HCT116 (cell line): ENCODE data around the gene PLSCR1. TPM values are rescaled to one million over a fixed set of nuclear protein-coding genes. Genes with fewer than 3 reads are reported as not detected.

Source experiments
- ATAC-seq: fragments of 200-7000 bp; cut with Tn5 transposase; 2 replicates; pipeline ENCODE4 v1.9.1; 2020; ENCODE audit warnings: mild to moderate bottlenecking, moderate library complexity
- BruUV-seq: library from RNA; stranded (reverse); fragments of 400-500 nt; replicated peaks from 2 replicates; lab custom pipeline; 2021; lab: Mats Ljungman, UMichigan
- CTCF ChIA-PET: fragments of 300-600 bp; sonication (Branson Sonifier 250); formaldehyde crosslinking; loops from one replicate; lab custom pipeline; 2021; ENCODE audit warnings: antibody characterized with exemption; lab: Charles Lee
- POLR2A ChIA-PET: fragments of 300-600, 350-600 bp; sonication (Branson Sonifier 250); formaldehyde crosslinking; loops from one replicate; lab custom pipeline; 2021; ENCODE audit warnings: antibody characterized with exemption; lab: Charles Lee
- RAD21 ChIA-PET, 2 experiments: fragments of 300-600 bp; sonication (Branson Sonifier 250); formaldehyde crosslinking; loops; one replicate each; lab custom pipeline; 2023; ENCODE audit warnings: low total read pairs in 2 of 2; ENCODE audit not compliant: uncharacterized antibody in 2 of 2, unreplicated experiment in 2 of 2, low non-redundant PET in 1 of 2; lab: Charles Lee
- DNase-seq: peaks from one replicate; pipeline ENCODE4 v3.0.0-alpha.2; 2010; ENCODE audit warnings: low read depth, low spot score
- H2AFZ ChIP-seq: fragments of 200-600 bp; shearing (Covaris generic), sonication (generic); 2 replicates; pipeline ENCODE4 v1.6.1; 2017; ENCODE audit warnings: low read depth, mixed run types, mixed read lengths, antibody characterized with exemption, low read length; ENCODE audit not compliant: poor library complexity, severe bottlenecking
- H3K27ac ChIP-seq: 2 replicates; pipeline ENCODE4 v1.5.1; 2012; ENCODE audit warnings: low read depth, low read length
- H3K27me3 ChIP-seq: fragments of 200-600 bp; sonication (generic); 2 replicates; pipeline ENCODE4 v1.6.1; 2016; ENCODE audit warnings: mixed run types, low read length, mixed read lengths; ENCODE audit not compliant: insufficient read depth
- H3K36me3 ChIP-seq, 2 experiments: fragments of 200-500 bp in 1 of 2; fragments of 200-600 bp in 1 of 2; sonication (Bioruptor generic) in 1 of 2; sonication (generic) in 1 of 2; 2 replicates each; pipeline versions ENCODE4 v1.5.1 to v1.6.1; 2014 to 2016; ENCODE audit warnings: low read length in 2 of 2, inconsistent platforms in 1 of 2, mixed read lengths in 1 of 2, mixed run types in 1 of 2; ENCODE audit not compliant: insufficient read depth in 2 of 2, control insufficient read depth in 1 of 2
- H3K4me1 ChIP-seq, 2 experiments: fragments of 200-600 bp in 1 of 2; sonication (generic) in 1 of 2; 2 replicates each; pipeline versions ENCODE4 v1.5.1 to v1.6.1; 2012 to 2017; ENCODE audit warnings: low read length in 2 of 2, inconsistent platforms in 1 of 2, mild to moderate bottlenecking in 1 of 2, mixed read lengths in 1 of 2, mixed run types in 1 of 2, moderate library complexity in 1 of 2; ENCODE audit not compliant: insufficient read depth in 2 of 2, control insufficient read depth in 1 of 2
- H3K4me2 ChIP-seq: fragments of 200-600 bp; sonication (generic); 2 replicates; pipeline ENCODE4 v1.6.1; 2017; ENCODE audit warnings: mixed run types, low read length, mixed read lengths
- H3K4me3 ChIP-seq, 2 experiments: fragments of 200-600 bp in 1 of 2; sonication (generic) in 1 of 2; replicated peaks in 1 of 2; 2 replicates each; pipeline ENCODE4 v1.5.1; 2011 to 2016; ENCODE audit warnings: low read length in 2 of 2, control low read depth in 1 of 2, low read depth in 1 of 2, mild to moderate bottlenecking in 1 of 2, mixed read lengths in 1 of 2, mixed run types in 1 of 2
- H3K79me2 ChIP-seq: fragments of 200-600 bp; sonication (generic); 2 replicates; pipeline ENCODE4 v1.6.1; 2017; ENCODE audit warnings: mild to moderate bottlenecking, mixed run types, low read length, moderate library complexity, mixed read lengths; ENCODE audit not compliant: insufficient read depth
- H3K9ac ChIP-seq: fragments of 200-600 bp; sonication (generic); 2 replicates; pipeline ENCODE4 v1.6.1; 2016; ENCODE audit warnings: low read length, mixed read lengths
- H3K9me2 ChIP-seq: fragments of 200-600 bp; sonication (generic), shearing (Covaris generic); 2 replicates; pipeline ENCODE4 v1.6.1; 2017; ENCODE audit warnings: mixed run types, mild to moderate bottlenecking, moderate library complexity; ENCODE audit not compliant: insufficient read depth
- H3K9me3 ChIP-seq, 2 experiments: fragments of 200-500 bp in 1 of 2; fragments of 200-600 bp in 1 of 2; sonication (Bioruptor generic) in 1 of 2; sonication (generic) in 1 of 2; 2 replicates each; pipeline ENCODE4 v1.6.1; 2014 to 2017; ENCODE audit warnings: low read length in 2 of 2, mixed read lengths in 2 of 2, inconsistent platforms in 1 of 2, low read depth in 1 of 2, mild to moderate bottlenecking in 1 of 2, mixed run types in 1 of 2, moderate library complexity in 1 of 2; ENCODE audit not compliant: control insufficient read depth in 1 of 2, insufficient read depth in 1 of 2
- H4K20me1 ChIP-seq: fragments of 200-600 bp; sonication (generic), shearing (Covaris generic); 2 replicates; pipeline ENCODE4 v1.6.1; 2017; ENCODE audit warnings: mixed run types, mild to moderate bottlenecking, moderate library complexity; ENCODE audit not compliant: insufficient read depth
- CBX3 ChIP-seq: IDR thresholded peaks from 2 replicates; pipeline ENCODE4 v1.6.1; 2012; ENCODE audit warnings: low read depth
- EGR1 ChIP-seq: IDR thresholded peaks from 2 replicates; pipeline ENCODE4 v1.6.1; 2012; ENCODE audit warnings: low read depth
- ELF1 ChIP-seq: IDR thresholded peaks from 2 replicates; pipeline ENCODE4 v1.6.1; 2012; ENCODE audit warnings: low read depth, borderline replicate concordance
- EZH2 ChIP-seq: fragments of 200-600 bp; sonication (generic); IDR thresholded peaks from 2 replicates; pipeline ENCODE4 v1.6.1; 2017; ENCODE audit warnings: antibody characterized with exemption, mixed run types
- EZH2phosphoT487 ChIP-seq: fragments of 200-600 bp; IDR thresholded peaks from 2 replicates; pipeline ENCODE4 v1.6.1; 2018; ENCODE audit warnings: antibody characterized with exemption, borderline replicate concordance
- JUND ChIP-seq: IDR thresholded peaks from 2 replicates; pipeline ENCODE4 v1.6.1; 2012
- POLR2A ChIP-seq: IDR thresholded peaks from 2 replicates; pipeline ENCODE4 v1.7.0; 2011; ENCODE audit warnings: borderline replicate concordance; ENCODE audit not compliant: insufficient read depth, insufficient read length; ENCODE audit errors: extremely low read depth
- POLR2AphosphoS5 ChIP-seq: IDR thresholded peaks from 2 replicates; pipeline ENCODE4 v1.6.1; 2011; ENCODE audit warnings: mild to moderate bottlenecking, low read depth, low read length, moderate library complexity
- RAD21 ChIP-seq: IDR thresholded peaks from 2 replicates; pipeline ENCODE4 v1.6.1; 2012; ENCODE audit warnings: low read depth, mild to moderate bottlenecking
- SIN3A ChIP-seq: IDR thresholded peaks from 2 replicates; pipeline ENCODE4 v1.6.1; 2012; ENCODE audit warnings: low read depth
- SP1 ChIP-seq: IDR thresholded peaks from 2 replicates; pipeline ENCODE4 v1.6.1; 2012; ENCODE audit warnings: low read depth
- SRF ChIP-seq: IDR thresholded peaks from 2 replicates; pipeline ENCODE4 v1.6.1; 2012; ENCODE audit warnings: low read depth
- YY1 ChIP-seq: IDR thresholded peaks from 2 replicates; pipeline ENCODE4 v1.6.1; 2011; ENCODE audit warnings: low read length, low read depth, moderate library complexity, mild to moderate bottlenecking; ENCODE audit not compliant: insufficient replicate concordance; ENCODE audit errors: extremely low read depth
- ZFX ChIP-seq: fragments of 450-650 bp; IDR thresholded peaks from 2 replicates; pipeline ENCODE4 v1.6.1; 2017
- ZNF274 ChIP-seq: fragments of 200-500 bp; sonication (Bioruptor generic); IDR thresholded peaks from 2 replicates; pipeline ENCODE4 v1.6.1; 2014; ENCODE audit warnings: mild to moderate bottlenecking, low read depth, low read length, inconsistent platforms
- intact Hi-C: fragments of 100-400 bp; cut with micrococcal nuclease; formaldehyde crosslinking; loops from 2 replicates; pipeline ENCODE4 v1.10.0; 2022
- total RNA-seq: library from RNA; stranded (reverse); gene quantifications from one replicate; pipeline ENCODE4 v1.2.1, GENCODE V29; 2021; ENCODE audit not compliant: unreplicated experiment
- TF ChIP-seq, protein P1 (sequence below): IDR thresholded peaks from 2 replicates; pipeline ENCODE4 v1.6.1; 2012
- TF ChIP-seq, protein P2 (sequence below), 3 experiments: fragments of 200-600 bp in 1 of 3; sonication (generic) in 1 of 3; IDR thresholded peaks in 2 of 3; conservative IDR thresholded peaks in 1 of 3; 2 replicates each; pipeline ENCODE4 v1.5.1; 2012 to 2017; ENCODE audit warnings: low read depth in 2 of 3, low read length in 2 of 3, antibody characterized with exemption in 1 of 3, borderline replicate concordance in 1 of 3, control low read depth in 1 of 3, mild to moderate bottlenecking in 1 of 3, mixed read lengths in 1 of 3, mixed run types in 1 of 3, moderate library complexity in 1 of 3; ENCODE audit not compliant: insufficient read depth in 1 of 3
- TF ChIP-seq, protein P3 (sequence below): IDR thresholded peaks from 2 replicates; pipeline ENCODE4 v1.6.1; 2011; ENCODE audit warnings: mild to moderate bottlenecking, low read length, moderate library complexity; ENCODE audit not compliant: insufficient replicate concordance; ENCODE audit errors: extremely low read depth
- TF ChIP-seq, protein P4 (sequence below): IDR thresholded peaks from 2 replicates; pipeline ENCODE4 v1.6.1; 2012

PLSCR1 gene
- total RNA-seq, 1 experiment from 2014 or later: 44.2 TPM

DNA sequence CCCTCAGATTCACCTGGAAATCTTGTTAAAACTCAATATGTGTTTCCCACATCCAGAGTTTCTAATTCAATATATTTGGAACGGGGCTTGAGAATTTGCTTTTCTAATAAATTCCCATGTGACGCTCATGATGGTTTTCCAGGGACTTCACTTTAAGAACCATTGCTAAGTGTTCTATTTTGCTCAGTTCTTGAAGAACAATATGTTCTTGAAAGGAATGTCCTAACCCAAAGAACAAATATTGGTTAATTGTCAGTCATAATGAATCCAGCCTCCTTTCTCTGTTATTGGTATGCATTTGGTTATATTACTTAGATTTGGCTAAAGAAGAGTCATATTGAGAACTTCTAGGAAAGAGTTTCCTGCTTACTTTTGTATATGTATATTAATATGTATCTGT, 70.7 kb downstream of the PLSCR1 start:
- Histone ChIP-seq H3K9ac (no peak overlapping the region), H3K9me2 (no peaks in the 10 kb centered on the region), H3K9me3 (no peaks in the 10 kb centered on the region), H3K4me2 (no peak overlapping the region), H3K27me3 (no peaks in the 10 kb centered on the region), H4K20me1 (no peaks in the 10 kb centered on the region), H3K4me1 (no peaks in the 10 kb centered on the region), H3K27ac (no peak overlapping the region), H3K79me2 (no peaks in the 10 kb centered on the region), H2AFZ (no peak overlapping the region)
- POLR2A ChIA-PET: no interaction called here
- DNase-seq: no peak
- no TSS peak for BruUV-seq
- RAD21 ChIA-PET: no interaction called here
- no peak for TF ChIP-seq POLR2AphosphoS5
- no peak for TF ChIP-seq ZFX
- no peak for TF ChIP-seq YY1
- TF ChIP-seq JUND: no peak
- TF ChIP-seq POLR2A: no peak
- TF ChIP-seq, all 23 proteins: peak for 0
- ATAC-seq: no peak
- intact Hi-C loops: no loop called here
- Histone ChIP-seq H3K36me3 (no peaks in the 10 kb centered on the region), H3K4me3 (no peak overlapping the region)
- CTCF ChIA-PET: no interaction called here

DNA sequence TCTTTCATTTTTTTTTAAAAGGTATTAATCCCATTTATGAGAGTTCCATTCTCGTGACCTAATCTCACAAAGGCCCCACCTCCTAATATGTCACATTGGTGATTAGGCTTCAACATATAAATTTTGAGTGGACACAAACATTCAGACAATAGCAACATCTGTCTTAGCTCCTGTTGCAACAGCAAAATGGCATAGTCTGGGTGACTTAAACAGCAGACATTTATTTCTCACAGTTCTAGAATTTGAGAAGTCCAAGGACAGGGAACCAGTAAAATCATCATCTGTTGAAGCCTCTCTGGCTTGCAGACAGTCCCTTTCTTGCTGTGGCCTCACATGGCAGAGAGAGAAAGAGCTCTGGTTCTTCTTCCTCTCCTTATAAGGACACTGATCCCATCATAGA, 71.8 kb downstream of the PLSCR1 start:
- no peak overlapping the region for H2AFZ ChIP-seq
- BruUV-seq: no TSS peak
- H3K4me3 ChIP-seq: no peak overlapping the region
- TF ChIP-seq EZH2phosphoT487: no peak
- TF ChIP-seq SRF: no peak
- TF ChIP-seq EZH2: no peak
- TF ChIP-seq YY1: no peak
- TF ChIP-seq CBX3: no peak
- TF ChIP-seq, protein P1, sequence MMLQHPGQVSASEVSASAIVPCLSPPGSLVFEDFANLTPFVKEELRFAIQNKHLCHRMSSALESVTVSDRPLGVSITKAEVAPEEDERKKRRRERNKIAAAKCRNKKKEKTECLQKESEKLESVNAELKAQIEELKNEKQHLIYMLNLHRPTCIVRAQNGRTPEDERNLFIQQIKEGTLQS: no peak
- TF ChIP-seq, protein P2, sequence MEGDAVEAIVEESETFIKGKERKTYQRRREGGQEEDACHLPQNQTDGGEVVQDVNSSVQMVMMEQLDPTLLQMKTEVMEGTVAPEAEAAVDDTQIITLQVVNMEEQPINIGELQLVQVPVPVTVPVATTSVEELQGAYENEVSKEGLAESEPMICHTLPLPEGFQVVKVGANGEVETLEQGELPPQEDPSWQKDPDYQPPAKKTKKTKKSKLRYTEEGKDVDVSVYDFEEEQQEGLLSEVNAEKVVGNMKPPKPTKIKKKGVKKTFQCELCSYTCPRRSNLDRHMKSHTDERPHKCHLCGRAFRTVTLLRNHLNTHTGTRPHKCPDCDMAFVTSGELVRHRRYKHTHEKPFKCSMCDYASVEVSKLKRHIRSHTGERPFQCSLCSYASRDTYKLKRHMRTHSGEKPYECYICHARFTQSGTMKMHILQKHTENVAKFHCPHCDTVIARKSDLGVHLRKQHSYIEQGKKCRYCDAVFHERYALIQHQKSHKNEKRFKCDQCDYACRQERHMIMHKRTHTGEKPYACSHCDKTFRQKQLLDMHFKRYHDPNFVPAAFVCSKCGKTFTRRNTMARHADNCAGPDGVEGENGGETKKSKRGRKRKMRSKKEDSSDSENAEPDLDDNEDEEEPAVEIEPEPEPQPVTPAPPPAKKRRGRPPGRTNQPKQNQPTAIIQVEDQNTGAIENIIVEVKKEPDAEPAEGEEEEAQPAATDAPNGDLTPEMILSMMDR (IDR thresholded peaks at IDR 0.05 in 2 of 3, conservative IDR thresholded peaks at IDR 0.05 in 1 of 3; ENCODE audit: borderline replicate concordance in 1 of 3, insufficient read depth in 1 of 3, low read depth in 2 of 3, low read length in 2 of 3): no peak
- TF ChIP-seq ELF1: no peak
- TF ChIP-seq RAD21: no peak
- TF ChIP-seq, protein P3, sequence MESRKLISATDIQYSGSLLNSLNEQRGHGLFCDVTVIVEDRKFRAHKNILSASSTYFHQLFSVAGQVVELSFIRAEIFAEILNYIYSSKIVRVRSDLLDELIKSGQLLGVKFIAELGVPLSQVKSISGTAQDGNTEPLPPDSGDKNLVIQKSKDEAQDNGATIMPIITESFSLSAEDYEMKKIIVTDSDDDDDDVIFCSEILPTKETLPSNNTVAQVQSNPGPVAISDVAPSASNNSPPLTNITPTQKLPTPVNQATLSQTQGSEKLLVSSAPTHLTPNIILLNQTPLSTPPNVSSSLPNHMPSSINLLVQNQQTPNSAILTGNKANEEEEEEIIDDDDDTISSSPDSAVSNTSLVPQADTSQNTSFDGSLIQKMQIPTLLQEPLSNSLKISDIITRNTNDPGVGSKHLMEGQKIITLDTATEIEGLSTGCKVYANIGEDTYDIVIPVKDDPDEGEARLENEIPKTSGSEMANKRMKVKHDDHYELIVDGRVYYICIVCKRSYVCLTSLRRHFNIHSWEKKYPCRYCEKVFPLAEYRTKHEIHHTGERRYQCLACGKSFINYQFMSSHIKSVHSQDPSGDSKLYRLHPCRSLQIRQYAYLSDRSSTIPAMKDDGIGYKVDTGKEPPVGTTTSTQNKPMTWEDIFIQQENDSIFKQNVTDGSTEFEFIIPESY: no peak
- TF ChIP-seq SIN3A: no peak
- no peak for TF ChIP-seq JUND
- TF ChIP-seq, protein P4, sequence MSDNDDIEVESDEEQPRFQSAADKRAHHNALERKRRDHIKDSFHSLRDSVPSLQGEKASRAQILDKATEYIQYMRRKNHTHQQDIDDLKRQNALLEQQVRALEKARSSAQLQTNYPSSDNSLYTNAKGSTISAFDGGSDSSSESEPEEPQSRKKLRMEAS: no peak
- no peak for TF ChIP-seq ZFX
- no peak for TF ChIP-seq EGR1
- no peak for TF ChIP-seq ZNF274
- TF ChIP-seq SP1: no peak
- POLR2A ChIA-PET: no interaction called here
- H3K9me2 ChIP-seq: no peaks in the 10 kb centered on the region
- H3K4me1 ChIP-seq: no peaks in the 10 kb centered on the region
- H3K9me3 ChIP-seq: no peaks in the 10 kb centered on the region
- no peaks in the 10 kb centered on the region for H4K20me1 ChIP-seq
- CTCF ChIA-PET: no interaction called here
- no peak for DNase-seq
- ATAC-seq: no peak
- H3K27ac ChIP-seq: no peak overlapping the region
- RAD21 ChIA-PET: no interaction called here
- intact Hi-C loops: no loop called here
- no peaks in the 10 kb centered on the region for H3K36me3 ChIP-seq
- H3K79me2 ChIP-seq: no peaks in the 10 kb centered on the region
- no peak overlapping the region for H3K4me2 ChIP-seq
- no peak overlapping the region for H3K9ac ChIP-seq
- no peaks in the 10 kb centered on the region for H3K27me3 ChIP-seq
